ENCODE results near the gene COL9A3. TPM values are rescaled to one million over a fixed set of nuclear protein-coding genes. Genes with fewer than 3 reads are reported as not detected.

Gene COL9A3
- total RNA-seq, 1 donor from 2014 or later, result 8.9 TPM

- H3K36me3 Mint-ChIP-seq (ENCODE audit: low read depth), result peaks cover 9% of the 10 kb centered on the region
- no peaks in the 10 kb centered on the region for H3K9me3 Mint-ChIP-seq (ENCODE audit: low read depth)
- TF ChIP-seq, protein P1, sequence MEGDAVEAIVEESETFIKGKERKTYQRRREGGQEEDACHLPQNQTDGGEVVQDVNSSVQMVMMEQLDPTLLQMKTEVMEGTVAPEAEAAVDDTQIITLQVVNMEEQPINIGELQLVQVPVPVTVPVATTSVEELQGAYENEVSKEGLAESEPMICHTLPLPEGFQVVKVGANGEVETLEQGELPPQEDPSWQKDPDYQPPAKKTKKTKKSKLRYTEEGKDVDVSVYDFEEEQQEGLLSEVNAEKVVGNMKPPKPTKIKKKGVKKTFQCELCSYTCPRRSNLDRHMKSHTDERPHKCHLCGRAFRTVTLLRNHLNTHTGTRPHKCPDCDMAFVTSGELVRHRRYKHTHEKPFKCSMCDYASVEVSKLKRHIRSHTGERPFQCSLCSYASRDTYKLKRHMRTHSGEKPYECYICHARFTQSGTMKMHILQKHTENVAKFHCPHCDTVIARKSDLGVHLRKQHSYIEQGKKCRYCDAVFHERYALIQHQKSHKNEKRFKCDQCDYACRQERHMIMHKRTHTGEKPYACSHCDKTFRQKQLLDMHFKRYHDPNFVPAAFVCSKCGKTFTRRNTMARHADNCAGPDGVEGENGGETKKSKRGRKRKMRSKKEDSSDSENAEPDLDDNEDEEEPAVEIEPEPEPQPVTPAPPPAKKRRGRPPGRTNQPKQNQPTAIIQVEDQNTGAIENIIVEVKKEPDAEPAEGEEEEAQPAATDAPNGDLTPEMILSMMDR (IDR thresholded peaks at IDR 0.05), result no peak
- peak within 1 kb of the TSS; percentile 86 for H3K27ac Mint-ChIP-seq (ENCODE audit: unreplicated experiment)
- peak; percentile 95 for DNase-seq (ENCODE audit: low spot score)
- H3K4me1 Mint-ChIP-seq (ENCODE audit: low read depth), result peaks cover 23% of the 10 kb centered on the region
- H3K4me3 Mint-ChIP-seq (ENCODE audit: unreplicated experiment), result peak within 1 kb of the TSS; percentile 73
- H3K27me3 Mint-ChIP-seq (ENCODE audit: low read depth), result no peaks in the 10 kb centered on the region
These were observed 45.0 kb downstream of the COL9A3 start, which contains the start of gene TCFL5 for GRCh38 chr20:62861726-62862336. Gene TCFL5, minus strand, starts transcription at chr20:62861822. Its CDS starts 152 bp downstream, at chr20:62861670.

- H3K27me3 Mint-ChIP-seq (ENCODE audit: low read depth), result no peaks in the 10 kb centered on the region
- no peak overlapping the region for H3K4me3 Mint-ChIP-seq (ENCODE audit: unreplicated experiment)
- TF ChIP-seq, protein P1 (IDR thresholded peaks at IDR 0.05), result no peak
- peaks cover 2% of the 10 kb centered on the region for H3K36me3 Mint-ChIP-seq (ENCODE audit: low read depth)
- peak; percentile 25 for DNase-seq (ENCODE audit: low spot score)
- H3K4me1 Mint-ChIP-seq (ENCODE audit: low read depth), result peaks cover 21% of the 10 kb centered on the region
- no peaks in the 10 kb centered on the region for H3K9me3 Mint-ChIP-seq (ENCODE audit: low read depth)
- H3K27ac Mint-ChIP-seq (ENCODE audit: unreplicated experiment), result no peak overlapping the region
These were observed 47.4 kb downstream of the COL9A3 start for GRCh38 chr20:62864207-62864606.

GRCh38 chr20:62872184-62872847 lies 55.5 kb downstream of the COL9A3 start:
- TF ChIP-seq, protein P1 (IDR thresholded peaks at IDR 0.05), result no peak
- no peak overlapping the region for H3K27ac Mint-ChIP-seq (ENCODE audit: unreplicated experiment)
- H3K4me1 Mint-ChIP-seq (ENCODE audit: low read depth), result peaks cover 26% of the 10 kb centered on the region
- H3K4me3 Mint-ChIP-seq (ENCODE audit: unreplicated experiment), result no peak overlapping the region
- H3K9me3 Mint-ChIP-seq (ENCODE audit: low read depth), result no peaks in the 10 kb centered on the region
- peak; percentile 64 for DNase-seq (ENCODE audit: low spot score)
- H3K27me3 Mint-ChIP-seq (ENCODE audit: low read depth), result no peaks in the 10 kb centered on the region
- no peaks in the 10 kb centered on the region for H3K36me3 Mint-ChIP-seq (ENCODE audit: low read depth)

DNA sequence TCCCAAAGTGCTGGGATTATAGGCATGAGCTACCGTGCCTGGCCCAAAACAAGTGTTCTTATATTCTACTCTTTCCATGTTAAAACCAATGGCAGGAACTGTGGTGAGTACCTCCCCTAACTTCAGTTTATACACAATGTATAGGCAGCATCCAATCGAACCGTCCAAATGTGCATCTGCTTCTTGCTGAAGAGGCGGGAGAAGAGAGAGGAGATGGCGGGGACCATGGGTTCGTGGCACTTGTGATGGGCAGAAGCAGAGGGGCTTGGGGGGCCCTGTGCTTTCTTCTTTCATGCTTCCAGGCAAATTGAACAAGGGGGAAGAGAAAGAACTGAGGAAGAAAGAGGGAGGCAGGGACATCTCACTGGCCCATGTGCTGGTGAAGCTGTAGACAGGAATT lies 56.0 kb downstream of the COL9A3 start:
- Mint-ChIP-seq H3K4me3 (ENCODE audit: unreplicated experiment) (no peak overlapping the region), H3K36me3 (ENCODE audit: low read depth) (no peaks in the 10 kb centered on the region), H3K27ac (ENCODE audit: unreplicated experiment) (no peak overlapping the region), H3K9me3 (ENCODE audit: low read depth) (no peaks in the 10 kb centered on the region), H3K27me3 (ENCODE audit: low read depth) (no peaks in the 10 kb centered on the region), H3K4me1 (ENCODE audit: low read depth) (peaks cover 26% of the 10 kb centered on the region)
- peak; percentile 21 for DNase-seq (ENCODE audit: low spot score)
- TF ChIP-seq, protein P1 (IDR thresholded peaks at IDR 0.05), result no peak

- H3K4me1 Mint-ChIP-seq (ENCODE audit: low read depth), result peaks cover 28% of the 10 kb centered on the region
- TF ChIP-seq, protein P1 (IDR thresholded peaks at IDR 0.05), result no peak
- H3K27ac Mint-ChIP-seq (ENCODE audit: unreplicated experiment), result peak overlapping the region; percentile 63
- no peaks in the 10 kb centered on the region for H3K9me3 Mint-ChIP-seq (ENCODE audit: low read depth)
- DNase-seq (ENCODE audit: low spot score), result peak; percentile 10
- H3K4me3 Mint-ChIP-seq (ENCODE audit: unreplicated experiment), result no peak overlapping the region
- H3K36me3 Mint-ChIP-seq (ENCODE audit: low read depth), result no peaks in the 10 kb centered on the region
- H3K27me3 Mint-ChIP-seq (ENCODE audit: low read depth), result no peaks in the 10 kb centered on the region
These were observed 56.4 kb downstream of the COL9A3 start for GRCh38 chr20:62873280-62873679.

Data from chondrocyte (in vitro differentiated cells).